GM18499 (cell line): ENCODE data around the gene GLT6D1.
"Not testable (repeated sequence)": the region's sequence is repeated elsewhere in the genome, so short reads cannot be mapped to it uniquely, and the experiment has no call there.

Source experiments
- ATAC-seq: cut with Tn5 transposase; IDR thresholded peaks from one replicate; pipeline ENCODE4 v1.9.1; 2021; ENCODE audit warnings: moderate number of reproducible peaks; ENCODE audit not compliant: insufficient read depth, unreplicated experiment

Gene GLT6D1

GRCh38 chr9:135641047-135641446 lies 1.7 kb upstream of the GLT6D1 start:
- no peak for ATAC-seq

- ATAC-seq = not testable (repeated sequence)
Observed at GRCh38 chr9:135636930-135637530, 2.3 kb downstream of the GLT6D1 start.

GRCh38 chr9:135632841-135633240 lies 6.5 kb downstream of the GLT6D1 start:
- ATAC-seq = no peak

DNA sequence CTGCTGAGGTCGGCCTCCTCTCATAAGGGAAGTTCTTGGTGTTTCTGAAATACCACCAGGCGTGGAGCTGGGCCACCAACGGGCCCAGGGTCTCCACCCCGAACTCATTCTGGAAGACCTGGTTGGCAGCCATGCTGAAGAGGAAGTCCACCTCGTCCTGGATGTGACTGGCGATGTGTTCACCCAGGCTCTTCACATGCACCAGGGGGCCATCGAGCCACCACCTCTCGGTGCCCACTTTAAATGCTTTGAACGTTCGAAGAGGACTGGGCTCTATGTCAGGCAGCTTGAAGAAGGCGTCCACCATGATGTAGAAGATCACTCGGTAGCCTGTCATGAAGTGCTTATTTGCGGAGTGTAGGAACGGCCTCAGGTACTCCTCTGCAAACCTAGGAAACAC lies 15.1 kb downstream of the GLT6D1 start:
- no peak for ATAC-seq

GRCh38 chr9:135622415-135623020 lies 16.8 kb downstream of the GLT6D1 start:
- ATAC-seq = no peak

GRCh38 chr9:135620558-135620957 lies 18.8 kb downstream of the GLT6D1 start:
- no peak for ATAC-seq

GRCh38 chr9:135619599-135619886 lies 19.8 kb downstream of the GLT6D1 start:
- ATAC-seq = no peak

- ATAC-seq = no peak
Observed at GRCh38 chr9:135618866-135619598, 20.3 kb downstream of the GLT6D1 start.

DNA sequence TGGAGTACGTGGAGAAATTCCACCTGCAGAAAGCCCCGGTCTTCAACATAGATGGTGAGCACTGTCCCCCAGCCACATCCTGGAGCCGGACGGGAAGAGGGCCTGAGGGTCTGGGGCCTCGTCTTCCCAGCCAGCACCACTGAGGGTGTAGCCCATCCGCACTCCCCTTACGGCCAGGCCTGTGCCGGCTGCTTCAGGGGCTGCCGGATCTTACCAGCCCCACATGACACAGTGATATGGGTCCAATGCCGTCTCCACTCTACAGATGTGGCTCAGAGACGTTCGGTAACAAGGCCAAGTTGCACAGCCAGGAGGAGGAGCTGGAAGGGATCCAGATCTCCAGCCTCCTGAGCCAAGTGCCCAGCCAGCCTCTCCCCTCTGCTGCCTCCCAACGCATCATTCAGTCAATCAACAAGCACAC lies 21.3 kb downstream of the GLT6D1 start:
- ATAC-seq = no peak

DNA sequence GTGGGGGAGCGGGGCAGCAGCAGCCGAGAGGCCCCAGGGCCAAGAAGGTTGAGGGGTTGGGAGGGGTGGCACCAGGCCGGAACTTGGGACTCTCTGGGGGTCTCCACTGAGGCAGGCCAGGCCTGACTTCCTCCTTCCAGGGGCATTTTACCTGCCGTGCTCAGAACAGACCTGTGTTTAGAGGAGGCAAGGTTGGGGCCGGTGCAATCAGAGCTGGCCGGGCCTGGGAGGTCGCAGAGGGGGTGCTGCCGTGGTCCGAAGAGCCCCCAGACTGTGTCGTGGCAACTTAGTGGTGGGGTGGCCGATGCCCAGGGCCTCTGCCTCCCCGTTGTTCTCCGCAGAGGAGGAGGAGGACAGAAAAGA lies 21.8 kb downstream of the GLT6D1 start:
- ATAC-seq = no peak

GRCh38 chr9:135616619-135617537 lies 22.5 kb downstream of the GLT6D1 start:
- ATAC-seq = no peak

DNA sequence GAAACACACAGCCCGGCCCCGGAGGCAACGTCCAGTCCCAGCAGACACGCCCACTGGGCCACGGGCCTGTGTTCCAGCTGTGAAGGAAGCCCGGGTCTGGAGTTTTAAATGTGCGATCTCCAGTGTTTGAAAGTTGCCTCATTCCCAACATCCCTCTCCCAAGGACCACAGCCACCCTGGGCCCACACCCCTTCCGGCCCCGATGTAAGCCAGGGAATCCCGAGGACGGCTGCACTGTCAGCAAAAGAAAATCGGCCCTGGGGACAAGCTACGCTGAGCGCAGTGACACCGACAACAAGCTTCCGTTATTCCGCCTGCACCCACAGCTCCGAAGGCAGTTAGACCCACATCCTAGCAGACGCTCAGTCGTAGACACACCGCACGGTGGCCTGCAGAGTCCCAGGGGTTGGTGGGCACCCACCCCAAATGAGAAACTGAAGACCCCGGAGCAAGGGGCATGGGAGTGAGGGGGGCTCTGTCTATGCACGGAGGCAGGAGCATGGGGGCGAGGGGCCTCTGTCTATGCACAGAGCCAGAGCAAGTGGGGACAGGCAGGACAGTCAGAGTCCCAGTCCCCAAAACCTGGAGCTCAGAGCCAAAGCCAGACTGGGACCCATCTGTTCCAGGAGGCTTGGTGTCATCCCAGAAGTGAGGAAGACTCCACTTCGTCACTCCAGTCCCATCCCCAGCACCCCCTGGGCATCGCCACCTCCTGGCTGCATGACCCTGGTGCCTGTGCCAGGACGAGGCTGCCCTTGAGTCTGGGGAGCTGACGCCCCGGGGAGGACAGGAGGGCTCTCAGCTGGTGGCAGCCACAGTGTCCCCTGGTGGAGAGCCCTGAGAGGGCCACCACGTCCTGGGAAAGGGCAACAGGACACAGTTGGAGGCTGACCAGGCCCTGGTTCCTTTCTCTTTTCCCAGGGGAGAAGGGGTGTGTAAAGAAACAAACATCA lies 23.4 kb downstream of the GLT6D1 start:
- ATAC-seq = no peak

GRCh38 chr9:135614821-135615665 lies 24.3 kb downstream of the GLT6D1 start:
- ATAC-seq = no peak

GRCh38 chr9:135613946-135614805 lies 25.2 kb downstream of the GLT6D1 start:
- ATAC-seq = no peak

- no peak for ATAC-seq
Observed at GRCh38 chr9:135612981-135613910, 26.1 kb downstream of the GLT6D1 start.

DNA sequence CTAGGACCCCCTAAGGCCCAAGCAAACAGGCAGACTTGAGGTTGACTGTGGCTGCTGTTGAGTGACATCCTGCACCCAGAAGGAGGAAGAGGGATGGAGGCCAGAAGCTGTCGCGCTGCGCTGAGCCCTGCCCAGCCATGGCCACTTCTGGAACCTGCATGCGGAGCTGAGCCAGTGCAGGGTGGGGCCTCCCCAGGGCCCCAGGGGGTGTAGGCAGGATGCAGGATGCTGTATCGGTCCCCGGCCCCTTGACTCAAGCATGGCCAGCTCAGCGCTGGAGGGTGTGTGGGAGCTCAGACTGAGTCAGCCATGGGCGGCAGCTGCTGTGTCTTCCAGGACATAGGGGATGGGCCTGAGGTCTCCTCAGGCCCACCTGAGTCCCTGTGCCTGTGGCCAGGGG lies 26.9 kb downstream of the GLT6D1 start:
- ATAC-seq = no peak

DNA sequence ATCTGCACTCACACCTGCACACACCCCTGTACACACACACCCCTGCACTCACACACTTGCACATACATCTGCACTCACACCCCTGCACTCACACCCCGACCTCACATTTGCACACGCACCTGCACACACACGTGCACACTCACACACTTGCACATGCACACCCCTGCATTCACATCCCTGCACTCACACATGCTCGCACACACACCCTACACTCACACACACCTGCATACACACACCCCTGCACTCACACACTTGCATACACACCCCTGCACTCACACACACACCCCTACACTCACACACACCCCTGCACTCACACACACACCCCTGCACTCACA lies 27.5 kb downstream of the GLT6D1 start:
- no peak for ATAC-seq
